NCI-H2171 (cell line): ENCODE measurements around the gene MROH7.

ENCODE experiments used
- DNase-seq: peaks from one replicate; lab custom pipeline; 2025; lab: John Stamatoyannopoulos, UW

Gene MROH7

GRCh38 chr1:54640863-54641836 is at the start of gene MROH7:
MROH7 (plus strand) TSS chr1:54641786; CDS start chr1:54652927, 11,141 bp downstream.
- no peak for DNase-seq

GRCh38 chr1:54593571-54594160 is 47.9 kb upstream of the MROH7 start:
- no peak for DNase-seq

- no peak for DNase-seq
Measured at GRCh38 chr1:54594463-54594862, 47.1 kb upstream of the MROH7 start.

GRCh38 chr1:54595956-54596498 is 45.6 kb upstream of the MROH7 start:
- DNase-seq, result no peak

GRCh38 chr1:54596756-54597155 is 44.8 kb upstream of the MROH7 start:
- DNase-seq, result no peak

- no peak for DNase-seq
Measured at GRCh38 chr1:54597455-54598030, 44.0 kb upstream of the MROH7 start.

- no peak for DNase-seq
Measured at GRCh38 chr1:54599211-54599823, 42.3 kb upstream of the MROH7 start.

GRCh38 chr1:54600947-54601721 is 40.5 kb upstream of the MROH7 start:
- no peak for DNase-seq

- no peak for DNase-seq
Measured at GRCh38 chr1:54601730-54602129, 39.9 kb upstream of the MROH7 start.

- no peak for DNase-seq
Measured at GRCh38 chr1:54602554-54602953, 39.0 kb upstream of the MROH7 start.

- DNase-seq, result no peak
Measured at GRCh38 chr1:54603241-54603640, 38.3 kb upstream of the MROH7 start.

GRCh38 chr1:54604051-54604450 is 37.5 kb upstream of the MROH7 start:
- no peak for DNase-seq

- DNase-seq, result no peak
Measured at GRCh38 chr1:54604572-54605370, 36.8 kb upstream of the MROH7 start.

- no peak for DNase-seq
Measured at GRCh38 chr1:54606096-54606989, 35.2 kb upstream of the MROH7 start.

- no peak for DNase-seq
Measured at GRCh38 chr1:54606990-54607325, 34.6 kb upstream of the MROH7 start.

- DNase-seq, result no peak
Measured at GRCh38 chr1:54607821-54608565, 33.6 kb upstream of the MROH7 start.

- DNase-seq, result no peak
Measured at GRCh38 chr1:54608566-54609230, 32.9 kb upstream of the MROH7 start.

- no peak for DNase-seq
Measured at GRCh38 chr1:54609301-54609921, 32.2 kb upstream of the MROH7 start.
